Mesenteric fat pad (tissue), 1 donor: ENCODE data around the gene STMN3. TPM values are rescaled to one million over a fixed set of nuclear protein-coding genes. Genes with fewer than 3 reads are reported as not detected.
"Not testable (repeated sequence)": the region's sequence is repeated elsewhere in the genome, so short reads cannot be mapped to it uniquely, and the experiment has no call there.

Source experiments
- DNase-seq: peaks from one replicate; pipeline ENCODE4 v3.0.0-alpha.2; 2020; ENCODE audit warnings: low spot score
- total RNA-seq: library from RNA; stranded (reverse); fragmentation: NEBNext Ultra II Directional; extraction: Animal tissue kit (Norgen Biotek cat#: 25700); gene quantifications from one replicate; pipeline ENCODE4 v1.2.1, GENCODE V29; 2021
- donor health status: DM: yes; HTN: yes; CAD: no.

Gene STMN3
- total RNA-seq, 1 donor from 2014 or later: 9.9 TPM

- no peak for DNase-seq
Measured at GRCh38 chr20:63639093-63639975, 13.9 kb downstream of the STMN3 start.

- no peak for DNase-seq
Measured at GRCh38 chr20:63636752-63637628, 16.2 kb downstream of the STMN3 start.

- DNase-seq: no peak
Measured at GRCh38 chr20:63635431-63636141, 17.6 kb downstream of the STMN3 start.

- no peak for DNase-seq
Measured at GRCh38 chr20:63633732-63634131, 19.5 kb downstream of the STMN3 start.

- not testable (repeated sequence) for DNase-seq
Measured at GRCh38 chr20:63631426-63631825, 21.8 kb downstream of the STMN3 start.

- DNase-seq: not testable (repeated sequence)
Measured at GRCh38 chr20:63630956-63631355, 22.3 kb downstream of the STMN3 start.

GRCh38 chr20:63628246-63628975, 24.8 kb downstream of the STMN3 start:
- DNase-seq: no peak

GRCh38 chr20:63627751-63628245, 25.4 kb downstream of the STMN3 start:
- no peak for DNase-seq

GRCh38 chr20:63627129-63627750, 26.0 kb downstream of the STMN3 start:
- DNase-seq: peak; percentile 99

GRCh38 chr20:63626424-63627128, 26.6 kb downstream of the STMN3 start, which contains the start of gene GMEB2:
TSS of gene GMEB2 (minus strand) at chr20:63627101. CDS start at chr20:63619397, 7,704 bp downstream.
- DNase-seq: no peak

- no peak for DNase-seq
Measured at GRCh38 chr20:63625771-63626423, 27.3 kb downstream of the STMN3 start.

- DNase-seq: no peak
Measured at GRCh38 chr20:63624486-63624885, 28.7 kb downstream of the STMN3 start.

- no peak for DNase-seq
Measured at GRCh38 chr20:63622732-63623131, 30.5 kb downstream of the STMN3 start.

GRCh38 chr20:63622096-63622495, 31.1 kb downstream of the STMN3 start:
- DNase-seq: no peak

GRCh38 chr20:63620991-63621390, 32.2 kb downstream of the STMN3 start:
- DNase-seq: no peak

GRCh38 chr20:63619505-63619904, 33.7 kb downstream of the STMN3 start:
- DNase-seq: no peak

GRCh38 chr20:63619086-63619485, 34.1 kb downstream of the STMN3 start:
- DNase-seq: no peak

- no peak for DNase-seq
Measured at GRCh38 chr20:63618291-63618980, 34.8 kb downstream of the STMN3 start.
